CD4-positive, alpha-beta T cell treated with Interleukin-2 at 100 ng/mL for 4 hours (primary cell): ENCODE data around the gene LRRN3.

Experiments used
- DNase-seq: peaks from one replicate; pipeline ENCODE4 v3.0.0-alpha.2; 2020; ENCODE audit warnings: low spot score

Gene LRRN3

DNA sequence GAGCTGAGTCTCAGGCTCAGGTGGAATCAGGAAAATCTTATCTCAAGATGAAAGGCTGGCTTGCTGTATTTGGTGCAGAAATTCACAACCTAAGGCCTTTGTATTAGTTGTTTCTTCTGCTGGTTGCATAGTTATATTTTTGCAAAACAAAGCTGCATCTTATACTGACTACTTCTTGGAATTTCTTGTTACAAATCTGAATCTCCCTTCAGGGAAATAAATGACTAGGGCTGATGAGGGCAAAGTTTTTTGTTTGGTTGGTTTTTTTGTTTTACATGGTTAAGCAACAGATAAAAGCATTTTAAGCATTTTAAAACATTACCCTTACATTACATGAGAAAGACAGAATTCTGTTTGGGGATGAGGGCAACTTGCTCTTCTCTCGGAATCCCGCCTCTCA lies 13.9 kb upstream of the LRRN3 start:
- no peak for DNase-seq

GRCh38 chr7:111080495-111081105 lies 10.3 kb upstream of the LRRN3 start:
- no peak for DNase-seq

- no peak for DNase-seq
Observed at GRCh38 chr7:111081546-111082267, 9.2 kb upstream of the LRRN3 start.

DNA sequence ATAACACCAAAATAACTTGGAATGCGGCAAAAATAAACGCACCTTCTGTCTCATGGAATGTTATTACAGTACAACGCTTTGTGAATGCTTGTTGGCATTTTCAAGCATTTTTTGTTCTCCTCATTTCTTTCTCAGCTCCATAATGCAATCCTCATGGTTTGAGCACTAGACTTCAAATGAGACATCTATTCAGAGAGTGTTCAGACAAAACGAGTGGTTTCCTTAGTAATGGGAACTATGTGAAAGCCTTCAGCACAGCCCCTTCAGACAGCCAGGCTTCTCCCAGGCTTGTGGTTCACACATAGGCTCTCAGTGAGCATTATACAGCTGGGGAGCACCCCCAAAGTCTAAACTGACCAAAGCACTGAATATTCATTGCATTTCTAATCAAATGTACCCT lies 8.6 kb upstream of the LRRN3 start:
- no peak for DNase-seq

- DNase-seq, result peak; percentile 74
Observed at GRCh38 chr7:111083413-111083812, 7.5 kb upstream of the LRRN3 start.

GRCh38 chr7:111085356-111085755 lies 5.6 kb upstream of the LRRN3 start:
- no peak for DNase-seq

DNA sequence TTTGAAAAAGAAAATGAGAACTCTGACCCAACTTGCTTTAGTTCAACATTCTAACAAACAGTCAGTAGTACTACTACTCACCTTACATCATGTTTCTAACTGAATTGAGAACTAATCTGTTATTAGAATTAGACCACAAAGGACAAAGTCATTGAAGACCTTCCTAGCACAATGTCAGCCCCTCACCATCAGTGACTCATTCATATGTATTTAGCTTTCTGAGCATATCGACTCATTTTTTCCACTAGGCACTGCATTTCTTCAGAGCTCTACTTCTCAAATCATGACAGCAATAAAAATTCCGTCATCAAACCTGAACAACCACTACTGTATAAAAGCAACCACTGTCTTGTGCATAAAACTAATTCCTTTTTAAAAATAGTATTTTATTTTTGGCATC lies 4.4 kb upstream of the LRRN3 start:
- DNase-seq, result no peak

DNA sequence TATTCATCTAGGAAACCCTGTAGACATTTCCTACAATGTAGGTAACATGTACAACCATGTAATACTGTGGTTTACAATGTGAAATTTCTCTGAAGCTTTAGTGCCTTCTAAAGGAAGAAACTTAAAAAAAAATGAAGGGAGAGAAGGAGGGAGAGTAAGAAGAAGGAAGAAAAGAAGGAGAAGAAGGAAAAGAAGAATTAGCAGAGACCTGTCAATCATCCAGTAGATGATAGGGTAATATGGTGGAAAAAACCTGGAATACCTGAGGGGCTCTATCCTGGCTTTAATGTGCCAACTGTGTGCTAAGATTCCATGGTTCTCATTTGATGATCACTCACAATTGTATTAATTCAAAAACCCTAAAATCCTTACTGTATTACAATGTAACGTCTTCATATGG lies 2.6 kb upstream of the LRRN3 start:
- no peak for DNase-seq

- peak; percentile 39 for DNase-seq
Observed at GRCh38 chr7:111089822-111090426, 1.0 kb upstream of the LRRN3 start.

- no peak for DNase-seq
Observed at GRCh38 chr7:111091593-111092358, 849 bp downstream of the LRRN3 start.

DNA sequence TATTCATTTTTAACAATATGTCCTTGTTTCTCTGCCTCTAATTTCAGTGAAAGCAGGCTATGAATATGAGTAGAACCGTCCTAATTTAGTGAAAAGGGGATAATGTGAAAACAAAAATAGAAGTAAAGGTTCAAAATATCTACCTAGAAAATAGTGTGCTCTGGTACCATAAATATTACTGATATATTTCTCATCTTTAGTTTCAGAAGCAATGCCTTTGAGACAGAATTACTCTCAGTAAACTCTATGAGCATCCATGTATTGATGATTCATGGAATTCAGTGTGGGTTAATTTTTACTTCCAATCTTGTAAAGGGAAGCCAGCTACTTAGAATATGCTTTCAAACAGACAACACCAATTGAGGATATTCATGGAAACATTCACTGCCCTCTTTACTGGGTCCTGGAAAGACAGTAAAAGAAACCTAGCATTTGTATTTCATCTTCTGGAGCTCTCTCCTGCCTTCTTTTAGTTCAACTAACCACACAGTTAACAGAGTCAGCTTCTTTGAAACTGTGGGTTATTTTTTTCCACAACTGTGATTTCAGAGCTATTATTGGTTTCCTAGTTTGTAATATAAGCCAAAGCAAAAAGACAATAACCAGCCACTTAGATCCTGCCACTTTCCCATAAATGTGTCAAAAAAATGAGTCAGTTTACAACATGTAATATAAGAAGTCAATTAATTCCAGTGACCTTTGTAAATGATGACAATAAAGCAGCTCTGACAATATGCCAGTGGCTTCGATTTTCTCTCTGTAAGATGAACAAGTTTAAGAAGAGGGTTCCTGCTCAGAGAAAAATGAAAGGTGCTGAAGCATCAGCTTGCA lies 1.7 kb downstream of the LRRN3 start:
- DNase-seq, result no peak

- DNase-seq, result no peak
Observed at GRCh38 chr7:111093496-111093895, 2.6 kb downstream of the LRRN3 start.

DNA sequence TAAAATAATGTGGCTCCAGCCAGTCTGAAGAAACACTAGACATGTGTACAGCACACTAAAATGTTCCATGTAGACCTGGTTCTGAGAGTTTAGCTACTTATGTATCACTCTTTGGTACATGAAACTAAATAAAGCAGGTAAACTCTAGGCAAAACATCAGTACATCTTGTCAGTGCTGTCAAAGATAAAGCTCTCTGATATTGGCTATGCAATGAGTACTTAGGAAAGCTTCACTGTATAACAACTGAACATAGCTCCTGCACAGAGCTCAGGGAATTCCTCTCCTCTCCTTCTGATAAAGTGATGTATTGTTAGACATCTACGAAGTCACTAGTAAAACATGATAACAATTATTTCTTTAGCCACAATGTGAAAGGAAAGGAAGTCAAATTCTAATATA lies 3.5 kb downstream of the LRRN3 start:
- DNase-seq, result no peak

DNA sequence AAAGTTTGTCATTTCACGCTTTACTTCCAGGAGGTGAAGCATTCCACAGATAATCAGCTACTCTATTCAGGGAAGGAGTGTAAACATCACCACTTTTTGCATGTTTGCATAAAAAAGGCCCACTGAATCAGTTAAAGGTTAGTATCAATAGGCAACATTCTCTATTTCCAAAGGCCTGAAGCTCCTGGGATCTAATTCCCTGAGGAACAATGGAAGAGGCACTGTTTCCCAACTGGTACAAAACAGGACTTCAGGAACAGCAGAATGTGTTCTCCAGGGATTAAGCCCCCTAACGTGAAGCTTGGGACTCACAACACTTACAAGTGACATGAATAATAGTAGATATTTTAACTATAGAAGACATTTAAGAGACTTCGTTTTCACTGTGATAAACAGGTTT lies 6.1 kb downstream of the LRRN3 start:
- no peak for DNase-seq

DNA sequence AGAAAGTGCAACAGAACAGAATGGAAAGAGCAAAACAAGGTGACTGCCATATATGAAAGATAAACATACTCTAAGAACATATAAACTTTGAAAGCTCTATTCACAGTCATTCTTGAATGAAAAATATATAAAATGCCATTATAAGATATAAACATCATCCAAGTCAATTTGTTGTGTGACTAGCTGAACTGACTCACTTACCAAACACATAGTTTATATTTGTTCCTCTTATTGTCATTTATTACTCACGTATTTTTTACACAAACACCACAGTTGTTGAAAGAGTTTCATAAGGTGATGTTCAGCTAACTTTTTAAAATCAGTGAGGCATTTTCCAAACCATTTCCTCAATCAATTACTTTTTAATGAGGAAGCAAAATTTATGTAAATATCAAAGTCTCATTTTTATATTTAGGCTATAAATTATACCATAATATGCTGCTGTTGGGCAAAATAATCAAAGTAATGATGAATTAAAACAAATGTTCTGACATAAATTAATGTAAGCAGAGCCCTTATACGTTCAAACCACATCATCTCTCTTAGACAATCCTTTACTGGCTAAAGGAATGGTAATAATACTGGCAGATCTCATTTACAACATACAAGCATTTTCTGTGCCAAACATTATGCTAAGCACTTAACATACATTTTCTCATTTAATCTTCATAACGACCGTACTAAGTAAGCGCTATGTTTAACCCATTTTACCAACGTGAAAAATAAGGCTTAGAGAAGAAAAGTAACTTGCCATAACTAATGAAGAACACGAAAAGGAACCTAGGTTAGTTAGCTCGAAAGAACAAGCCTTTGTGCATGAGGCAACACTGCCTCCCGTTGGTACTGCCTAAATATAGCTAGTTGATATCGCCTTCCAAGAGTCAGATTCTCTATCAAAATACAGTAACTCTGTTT lies 7.3 kb downstream of the LRRN3 start:
- DNase-seq, result peak; percentile 55

DNA sequence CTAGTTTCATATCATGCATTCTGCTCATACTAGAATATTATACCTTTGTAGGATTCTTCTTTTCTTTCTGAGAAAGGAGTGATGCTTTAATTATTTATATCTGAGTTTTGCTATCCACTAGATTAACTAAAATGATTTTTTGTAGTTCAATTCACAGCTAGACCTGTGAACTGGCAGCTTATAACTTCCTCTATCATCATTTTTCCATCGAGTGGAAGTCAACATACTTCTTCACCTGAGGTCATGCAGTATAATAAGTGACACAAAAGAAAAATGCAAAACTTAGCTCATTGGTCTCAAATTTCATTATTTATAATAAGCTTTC lies 8.0 kb downstream of the LRRN3 start:
- DNase-seq, result no peak

DNA sequence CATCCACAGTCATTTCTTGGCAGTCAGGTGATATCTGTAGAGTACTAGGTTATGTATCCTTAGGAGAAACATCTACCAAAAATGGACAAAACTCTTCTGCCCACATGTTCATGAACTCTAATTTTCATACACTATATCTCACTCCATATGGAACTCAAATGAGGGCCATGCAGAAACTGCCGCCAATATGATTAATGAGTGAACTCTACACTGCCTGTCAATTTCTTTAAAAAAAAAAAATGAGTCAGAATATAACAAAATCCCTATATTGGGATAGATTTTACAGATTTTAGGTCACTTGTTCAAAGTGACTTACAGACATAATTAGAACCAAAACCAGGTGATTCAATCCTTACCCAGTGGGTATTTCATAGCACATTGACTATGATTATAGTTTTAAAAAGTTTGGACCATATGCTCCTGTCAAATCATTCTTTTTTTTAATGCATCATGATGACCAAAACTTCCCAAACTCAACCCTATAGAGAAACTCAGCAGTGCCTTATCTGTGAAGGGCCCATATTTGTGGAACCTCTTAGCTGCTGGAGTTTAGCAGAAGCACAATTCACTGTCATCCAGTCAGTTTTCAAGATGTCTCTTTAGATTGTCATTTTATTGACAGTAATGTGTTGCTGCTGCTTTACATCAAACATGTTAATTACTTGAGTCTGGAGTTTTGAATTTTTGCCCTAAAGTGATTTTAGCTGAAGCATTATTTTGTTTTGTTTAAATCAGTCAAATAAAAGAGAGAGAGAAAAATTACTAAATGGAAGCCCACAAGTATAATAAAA lies 11.1 kb downstream of the LRRN3 start:
- DNase-seq, result no peak

DNA sequence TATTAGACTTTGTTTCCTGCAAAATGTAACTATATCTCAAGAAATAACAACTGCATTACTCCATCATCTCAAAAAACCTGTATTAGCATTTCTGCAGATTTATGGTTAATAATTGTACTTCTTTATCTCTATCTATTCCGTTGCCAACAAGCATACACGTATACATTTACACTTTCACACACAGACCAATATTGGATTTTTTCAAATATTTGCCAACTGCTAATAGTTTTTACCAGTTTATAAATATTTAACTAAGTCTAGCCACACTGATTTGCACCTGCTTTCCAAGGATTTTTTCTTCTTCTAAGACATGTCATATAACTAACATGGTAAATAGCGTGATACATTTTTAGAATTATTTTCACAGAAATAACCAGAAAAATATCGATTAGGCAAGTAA lies 12.2 kb downstream of the LRRN3 start:
- DNase-seq, result no peak

- DNase-seq, result no peak
Observed at GRCh38 chr7:111103678-111104274, 12.8 kb downstream of the LRRN3 start.

- no peak for DNase-seq
Observed at GRCh38 chr7:111104710-111105109, 13.8 kb downstream of the LRRN3 start.
